Neural cell (in vitro differentiated cells): ENCODE measurements around the gene ARHGEF11.

Experiments used
- CTCF ChIP-seq: fragments of 450-650 bp; IDR thresholded peaks from 2 replicates; pipeline ENCODE4 v1.5.1; 2014; ENCODE audit warnings: antibody characterized with exemption, mild to moderate bottlenecking, moderate library complexity; ENCODE audit not compliant: poor library complexity, severe bottlenecking
- EP300 ChIP-seq: fragments of 450-650 bp; conservative IDR thresholded peaks from 2 replicates; pipeline ENCODE4 v1.6.1; 2014; ENCODE audit warnings: antibody characterized with exemption, mild to moderate bottlenecking, moderate library complexity; ENCODE audit not compliant: poor library complexity, severe bottlenecking
- EZH2 ChIP-seq: fragments of 200-600, 300-800 bp; shearing (Covaris generic), sonication (generic); IDR thresholded peaks from 2 replicates; pipeline ENCODE4 v1.6.1; 2014; ENCODE audit warnings: antibody characterized with exemption, low read length, borderline replicate concordance, mild to moderate bottlenecking; ENCODE audit not compliant: insufficient read depth, poor library complexity, severe bottlenecking
- MXI1 ChIP-seq: fragments of 450-650 bp; conservative IDR thresholded peaks from 2 replicates; pipeline ENCODE4 v1.6.1; 2014; ENCODE audit warnings: antibody characterized with exemption, mild to moderate bottlenecking; ENCODE audit not compliant: poor library complexity, severe bottlenecking
- POLR2AphosphoS5 ChIP-seq: IDR thresholded peaks from 2 replicates; pipeline ENCODE4 v1.6.1; 2012
- RAD21 ChIP-seq: fragments of 450-650 bp; conservative IDR thresholded peaks from 2 replicates; pipeline ENCODE4 v1.6.1; 2014; ENCODE audit warnings: antibody characterized with exemption, mild to moderate bottlenecking, moderate library complexity
- REST ChIP-seq: IDR thresholded peaks from 2 replicates; pipeline ENCODE4 v1.6.1; 2012; ENCODE audit warnings: borderline replicate concordance
- SMC3 ChIP-seq: fragments of 450-650 bp; conservative IDR thresholded peaks from 2 replicates; pipeline ENCODE4 v1.6.1; 2014; ENCODE audit warnings: antibody characterized with exemption, mild to moderate bottlenecking, moderate library complexity; ENCODE audit not compliant: poor library complexity
- TAF1 ChIP-seq: IDR thresholded peaks from 2 replicates; pipeline ENCODE4 v1.6.1; 2012; ENCODE audit warnings: low read depth

GRCh38 chr1:156944848-156945247 is 100.7 kb downstream of the ARHGEF11 start:
- TF ChIP-seq CTCF = no peak
- no peak for TF ChIP-seq REST
- TF ChIP-seq POLR2AphosphoS5 = no peak
- no peak for TF ChIP-seq TAF1
- no peak for TF ChIP-seq EP300
- TF ChIP-seq EZH2 = no peak
- TF ChIP-seq RAD21 = no peak
- TF ChIP-seq MXI1 = no peak
- no peak for TF ChIP-seq SMC3
